Measurements from ENCODE around the gene ZNF335.

The ZNF335 gene

GRCh38 chr20:46017272-46017671 lies 45.3 kb upstream of the ZNF335 start:
- H3K27me3 ChIP-seq, result peaks cover 5 to 85% of the 10 kb centered on the region in 2 donors

GRCh38 chr20:46014517-46015396 lies 42.8 kb upstream of the ZNF335 start:
- H3K4me1 ChIP-seq, result peaks cover 0 to 18% (median 6%) of the 10 kb centered on the region in 4 donors

More at GRCh38 chr20:46017272-46017671, 45.3 kb upstream of the ZNF335 start:
- no peak for DNase-seq
- intact Hi-C loops (cut with DNase I; ENCODE audit: low total_unique reads), result no loop called here
- Histone ChIP-seq H3K9me3 (no peaks in the 10 kb centered on the region), H3K4me3 (no peak overlapping the region), H3K36me3 (no peaks in the 10 kb centered on the region), H3K4me1 (peaks cover 0 to 21% (median 13%) of the 10 kb centered on the region in 4 donors), H3K27ac (no peak overlapping the region)
- TF ChIP-seq, protein P1, sequence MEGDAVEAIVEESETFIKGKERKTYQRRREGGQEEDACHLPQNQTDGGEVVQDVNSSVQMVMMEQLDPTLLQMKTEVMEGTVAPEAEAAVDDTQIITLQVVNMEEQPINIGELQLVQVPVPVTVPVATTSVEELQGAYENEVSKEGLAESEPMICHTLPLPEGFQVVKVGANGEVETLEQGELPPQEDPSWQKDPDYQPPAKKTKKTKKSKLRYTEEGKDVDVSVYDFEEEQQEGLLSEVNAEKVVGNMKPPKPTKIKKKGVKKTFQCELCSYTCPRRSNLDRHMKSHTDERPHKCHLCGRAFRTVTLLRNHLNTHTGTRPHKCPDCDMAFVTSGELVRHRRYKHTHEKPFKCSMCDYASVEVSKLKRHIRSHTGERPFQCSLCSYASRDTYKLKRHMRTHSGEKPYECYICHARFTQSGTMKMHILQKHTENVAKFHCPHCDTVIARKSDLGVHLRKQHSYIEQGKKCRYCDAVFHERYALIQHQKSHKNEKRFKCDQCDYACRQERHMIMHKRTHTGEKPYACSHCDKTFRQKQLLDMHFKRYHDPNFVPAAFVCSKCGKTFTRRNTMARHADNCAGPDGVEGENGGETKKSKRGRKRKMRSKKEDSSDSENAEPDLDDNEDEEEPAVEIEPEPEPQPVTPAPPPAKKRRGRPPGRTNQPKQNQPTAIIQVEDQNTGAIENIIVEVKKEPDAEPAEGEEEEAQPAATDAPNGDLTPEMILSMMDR (IDR thresholded peaks at IDR 0.05), result no peak

GRCh38 chr20:46013829-46014516 lies 42.0 kb upstream of the ZNF335 start:
- TF ChIP-seq, protein P1 (IDR thresholded peaks at IDR 0.05), result peak; percentile 59 to 68
- peaks cover 3 to 86% of the 10 kb centered on the region in 2 donors for H3K27me3 ChIP-seq
- no peak for DNase-seq
- intact Hi-C loops (cut with DNase I; ENCODE audit: low total_unique reads), result no loop called here
- peaks cover 0 to 18% (median 6%) of the 10 kb centered on the region in 4 donors for H3K4me1 ChIP-seq
- H3K9me3 ChIP-seq, result no peaks in the 10 kb centered on the region
- H3K36me3 ChIP-seq, result no peaks in the 10 kb centered on the region
- H3K27ac ChIP-seq, result no peak overlapping the region
- H3K4me3 ChIP-seq, result no peak overlapping the region

More at GRCh38 chr20:46014517-46015396, 42.8 kb upstream of the ZNF335 start:
- TF ChIP-seq, protein P1 (IDR thresholded peaks at IDR 0.05), result no peak
- Histone ChIP-seq H3K4me3 (no peak overlapping the region), H3K27me3 (peaks cover 3 to 83% of the 10 kb centered on the region in 2 donors), H3K9me3 (no peaks in the 10 kb centered on the region), H3K36me3 (no peaks in the 10 kb centered on the region), H3K27ac (no peak overlapping the region)
- DNase-seq, result no peak
- intact Hi-C loops (cut with DNase I; ENCODE audit: low total_unique reads), result no loop called here

DNA sequence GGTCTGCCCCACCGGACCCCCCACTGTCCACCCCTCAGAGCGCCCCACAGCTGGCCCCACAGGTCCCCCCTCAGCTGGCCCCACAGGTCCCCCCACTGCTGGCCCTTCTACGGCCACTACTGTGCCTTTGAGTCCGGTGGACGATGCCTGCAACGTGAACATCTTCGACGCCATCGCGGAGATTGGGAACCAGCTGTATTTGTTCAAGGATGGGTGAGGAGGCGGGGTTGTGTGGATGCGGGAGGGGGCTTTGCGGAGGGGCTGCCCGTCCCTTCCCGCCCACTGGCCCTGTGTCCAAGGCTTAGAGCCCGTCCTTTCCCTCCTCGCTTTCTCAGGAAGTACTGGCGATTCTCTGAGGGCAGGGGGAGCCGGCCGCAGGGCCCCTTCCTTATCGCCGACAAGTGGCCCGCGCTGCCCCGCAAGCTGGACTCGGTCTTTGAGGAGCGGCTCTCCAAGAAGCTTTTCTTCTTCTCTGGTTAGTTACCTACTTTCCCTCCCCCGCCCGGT lies 41.4 kb upstream of the ZNF335 start:
- Histone ChIP-seq H3K4me1 (peaks cover 0 to 18% (median 6%) of the 10 kb centered on the region in 4 donors), H3K36me3 (no peaks in the 10 kb centered on the region), H3K9me3 (no peaks in the 10 kb centered on the region), H3K27ac (no peak overlapping the region), H3K4me3 (no peak overlapping the region), H3K27me3 (peaks cover 3 to 86% of the 10 kb centered on the region in 2 donors)
- DNase-seq, result no peak
- TF ChIP-seq, protein P1 (IDR thresholded peaks at IDR 0.05), result no peak
- intact Hi-C loops (cut with DNase I; ENCODE audit: low total_unique reads), result no loop called here

DNA sequence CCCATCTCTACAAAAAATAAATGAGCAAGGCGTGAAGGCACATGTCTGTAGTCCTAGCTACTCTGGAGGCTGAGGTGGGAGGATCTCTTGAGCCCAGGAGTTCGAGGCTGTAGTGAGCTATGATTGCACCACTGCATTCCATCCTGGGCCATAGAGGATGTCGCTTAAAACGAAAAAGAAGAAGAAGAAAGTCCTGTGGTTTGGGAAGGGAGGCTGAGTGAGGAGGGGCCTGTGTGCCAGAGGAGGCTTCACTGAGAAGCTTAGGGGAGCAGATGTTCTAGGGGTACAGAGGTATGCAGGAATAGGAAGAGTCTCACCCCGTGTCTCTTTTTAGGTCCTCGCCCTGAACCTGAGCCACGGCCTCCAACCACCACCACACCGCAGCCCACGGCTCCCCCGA lies 40.9 kb upstream of the ZNF335 start:
- H3K27me3 ChIP-seq, result peaks cover 3 to 85% of the 10 kb centered on the region in 2 donors
- H3K4me3 ChIP-seq, result no peak overlapping the region
- H3K9me3 ChIP-seq, result no peaks in the 10 kb centered on the region
- no peak overlapping the region for H3K27ac ChIP-seq
- TF ChIP-seq, protein P1 (IDR thresholded peaks at IDR 0.05), result no peak
- no peak for DNase-seq
- peaks cover 0 to 18% (median 6%) of the 10 kb centered on the region in 4 donors for H3K4me1 ChIP-seq
- intact Hi-C loops (cut with DNase I; ENCODE audit: low total_unique reads), result no loop called here
- H3K36me3 ChIP-seq, result no peaks in the 10 kb centered on the region
